ENCODE results near the gene VPS13D.
A peak's percentile ranks its signal among the peaks of the same experiment; 100 is the strongest.
"Not testable (repeated sequence)": the region's sequence is repeated elsewhere in the genome, so short reads cannot be mapped to it uniquely, and the experiment has no call there.

VPS13D gene

DNA sequence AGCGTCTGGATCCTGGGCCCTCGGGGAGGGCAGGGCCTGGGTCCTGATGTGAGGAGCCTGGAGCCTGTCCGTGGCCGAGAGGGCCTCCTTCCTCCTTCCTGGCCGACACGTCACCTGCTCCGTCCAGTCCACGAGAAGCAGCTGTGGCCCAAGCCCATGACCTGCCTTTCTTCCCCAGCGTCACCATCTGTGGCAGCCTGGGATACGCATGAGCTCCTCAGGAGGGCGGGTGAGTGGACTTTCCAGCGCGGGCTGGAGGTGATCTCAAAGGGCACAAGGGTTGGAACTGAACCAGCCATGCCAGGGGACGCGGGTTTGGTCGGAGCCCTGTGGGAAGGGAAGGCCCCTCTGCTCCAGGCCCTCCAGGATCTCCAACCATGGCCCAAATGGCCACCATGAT lies 297.7 kb downstream of the VPS13D start:
- DNase-seq = no peak

- DNase-seq = no peak
These were observed 298.4 kb downstream of the VPS13D start for GRCh38 chr1:12528021-12528852.

DNA sequence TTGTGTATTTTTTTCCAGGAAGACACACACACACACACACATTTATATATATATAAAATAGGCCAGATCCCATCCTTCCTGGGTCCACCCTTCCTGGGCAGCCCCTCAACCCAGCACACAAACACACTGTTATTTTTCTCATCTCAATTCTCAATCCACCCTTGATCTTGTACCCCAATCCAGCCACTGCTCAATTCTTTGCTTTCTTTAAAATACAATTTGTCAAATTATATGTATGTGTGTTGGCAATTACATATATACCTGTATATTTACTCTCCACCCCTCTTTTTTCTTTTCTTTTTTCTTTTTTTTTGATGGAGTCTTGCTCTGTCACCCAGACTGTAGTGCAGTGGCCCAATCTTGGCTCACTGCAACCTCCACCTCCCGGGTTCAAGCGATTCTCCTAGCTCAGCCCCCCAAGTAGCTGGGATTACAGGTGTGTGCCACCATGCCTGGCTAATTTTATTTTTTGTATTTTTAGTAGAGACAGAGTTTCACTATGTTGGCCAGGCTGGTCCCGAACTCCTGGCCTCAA lies 299.9 kb downstream of the VPS13D start:
- no peak for DNase-seq

DNA sequence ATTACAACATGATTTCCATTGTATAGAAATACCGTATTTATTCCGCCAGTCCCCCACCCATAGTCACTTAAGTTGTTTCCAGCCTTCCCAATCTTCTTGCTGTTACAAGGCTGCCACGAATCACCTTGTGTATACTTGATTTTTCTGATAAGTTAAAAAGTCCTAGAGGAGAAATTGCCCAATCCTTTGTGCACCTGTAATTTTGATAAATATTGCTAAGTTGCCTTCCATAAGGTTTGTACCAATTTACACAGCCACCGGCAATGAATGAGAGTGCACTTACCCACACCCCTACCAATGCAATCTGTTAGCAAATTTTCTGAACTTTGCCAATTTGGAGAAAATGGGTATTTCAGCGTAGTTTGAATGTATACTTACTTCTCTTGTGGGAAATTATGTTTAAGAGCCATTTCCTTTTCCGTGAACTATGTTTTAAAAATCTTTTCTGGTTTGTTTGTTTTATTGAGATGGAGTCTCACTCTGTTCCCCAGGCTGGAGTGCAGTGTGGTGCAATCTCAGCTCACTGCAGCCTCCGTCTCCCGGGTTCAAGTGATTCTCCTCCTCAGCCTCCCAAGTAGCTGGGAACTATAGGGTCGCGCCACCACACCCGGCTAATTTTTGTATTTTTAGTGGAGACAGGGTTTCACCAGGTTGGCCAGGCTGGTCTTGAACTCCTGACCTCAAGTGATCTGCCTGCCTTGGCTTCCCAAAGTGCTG lies 300.8 kb downstream of the VPS13D start:
- DNase-seq = no peak

DNA sequence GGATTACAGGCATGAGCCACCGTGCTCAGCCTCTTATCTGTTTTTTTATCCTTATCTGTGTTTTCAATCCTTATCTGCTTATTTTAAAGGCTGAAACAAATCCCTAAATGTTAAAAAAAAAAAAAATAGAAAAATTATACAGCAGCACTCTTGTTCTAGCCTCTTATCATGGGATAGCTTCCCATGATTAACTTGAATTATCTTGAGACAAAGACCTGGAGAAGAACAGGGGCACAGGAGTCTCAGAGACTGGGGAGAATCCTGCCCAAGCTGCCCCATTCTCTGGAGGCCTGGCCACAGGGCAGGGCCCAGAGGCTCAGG lies 301.3 kb downstream of the VPS13D start:
- no peak for DNase-seq

GRCh38 chr1:12532405-12533315 lies 302.8 kb downstream of the VPS13D start:
- no peak for DNase-seq

- no peak for DNase-seq
These were observed 306.3 kb downstream of the VPS13D start for GRCh38 chr1:12536023-12536639.

- DNase-seq = no peak
These were observed 307.5 kb downstream of the VPS13D start for GRCh38 chr1:12537294-12537693.

DNA sequence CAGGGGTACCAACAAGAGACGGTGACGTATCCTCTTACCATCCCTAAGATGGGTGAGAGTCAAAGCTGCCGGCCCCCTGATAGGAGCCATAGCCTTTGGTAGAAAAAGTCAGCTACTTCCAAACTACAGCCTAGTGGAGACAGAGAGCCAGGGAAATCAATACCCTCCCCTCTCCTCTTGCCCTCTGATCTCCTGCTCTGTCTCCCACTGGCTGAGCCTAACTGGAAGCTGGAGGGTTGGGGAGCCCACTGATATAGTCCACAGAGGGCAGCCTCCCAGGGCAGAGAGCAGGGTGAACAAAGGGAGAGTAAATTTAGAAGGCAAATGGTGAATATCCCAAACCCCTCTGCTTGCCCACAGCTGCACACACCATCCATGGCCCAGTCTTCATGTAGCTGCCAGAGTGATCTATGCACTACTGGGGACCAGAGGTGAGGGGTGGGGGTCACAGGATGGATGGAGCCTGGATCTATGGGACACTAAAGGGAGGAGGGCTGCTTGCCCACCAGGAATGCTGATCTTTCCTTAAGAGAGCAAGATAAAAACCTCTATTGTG lies 308.2 kb downstream of the VPS13D start:
- DNase-seq = no peak

DNA sequence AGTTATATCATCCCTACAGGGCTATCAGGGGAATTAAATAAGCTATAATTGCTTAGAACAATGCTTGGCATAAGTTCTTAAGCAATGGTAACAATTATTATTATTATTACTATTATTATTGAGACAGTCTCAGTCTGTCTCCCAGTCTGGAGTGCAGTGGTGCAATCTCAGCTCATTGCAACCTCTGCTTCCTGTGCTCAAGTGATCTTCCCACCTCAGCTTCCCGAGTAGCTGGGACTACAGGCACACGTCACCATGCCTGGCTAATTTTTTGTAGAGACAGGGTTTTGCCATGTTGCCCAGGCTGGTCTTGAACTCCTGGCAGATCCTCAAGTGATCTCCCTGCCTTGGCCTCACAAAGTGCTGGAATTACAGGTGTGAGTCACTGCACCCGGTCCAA lies 308.7 kb downstream of the VPS13D start:
- DNase-seq = not testable (repeated sequence)

- DNase-seq = no peak
These were observed 309.5 kb downstream of the VPS13D start for GRCh38 chr1:12539320-12539704.

- peak; percentile 91 for DNase-seq
These were observed 310.1 kb downstream of the VPS13D start for GRCh38 chr1:12539705-12540579.

DNA sequence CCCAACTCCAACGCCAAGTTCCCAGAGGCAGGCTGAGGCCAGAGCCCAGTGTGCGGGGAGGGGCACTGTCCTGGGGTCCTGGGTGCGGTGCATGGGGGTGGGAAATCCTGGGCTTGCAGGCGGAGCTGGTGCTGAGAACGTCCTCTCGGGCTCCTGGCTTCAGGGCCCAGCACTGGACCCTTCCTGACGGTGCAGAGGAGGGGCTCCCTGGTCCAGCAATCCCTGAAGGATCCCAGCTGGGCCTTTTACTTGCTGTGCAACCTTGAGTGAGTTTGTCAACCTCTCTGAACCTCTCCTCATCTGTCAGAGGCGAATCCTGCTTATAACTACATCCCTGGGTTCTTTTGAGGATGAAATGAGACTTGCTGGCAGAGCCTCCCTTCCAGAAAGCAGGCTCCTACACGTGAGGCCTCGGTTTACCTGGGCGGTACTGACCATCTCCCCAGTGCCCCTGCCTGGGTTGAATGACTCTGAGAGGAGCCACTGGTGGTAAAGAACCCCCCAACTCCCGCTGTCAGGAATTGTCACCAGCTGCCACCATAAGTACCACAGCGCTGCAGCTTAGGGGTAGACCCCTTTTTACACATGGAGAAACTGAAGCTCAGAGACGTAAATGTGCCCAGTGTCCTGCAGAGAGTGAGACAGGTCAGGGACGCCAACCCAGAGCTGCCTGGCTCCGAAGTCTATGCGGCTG lies 310.9 kb downstream of the VPS13D start:
- DNase-seq = no peak

DNA sequence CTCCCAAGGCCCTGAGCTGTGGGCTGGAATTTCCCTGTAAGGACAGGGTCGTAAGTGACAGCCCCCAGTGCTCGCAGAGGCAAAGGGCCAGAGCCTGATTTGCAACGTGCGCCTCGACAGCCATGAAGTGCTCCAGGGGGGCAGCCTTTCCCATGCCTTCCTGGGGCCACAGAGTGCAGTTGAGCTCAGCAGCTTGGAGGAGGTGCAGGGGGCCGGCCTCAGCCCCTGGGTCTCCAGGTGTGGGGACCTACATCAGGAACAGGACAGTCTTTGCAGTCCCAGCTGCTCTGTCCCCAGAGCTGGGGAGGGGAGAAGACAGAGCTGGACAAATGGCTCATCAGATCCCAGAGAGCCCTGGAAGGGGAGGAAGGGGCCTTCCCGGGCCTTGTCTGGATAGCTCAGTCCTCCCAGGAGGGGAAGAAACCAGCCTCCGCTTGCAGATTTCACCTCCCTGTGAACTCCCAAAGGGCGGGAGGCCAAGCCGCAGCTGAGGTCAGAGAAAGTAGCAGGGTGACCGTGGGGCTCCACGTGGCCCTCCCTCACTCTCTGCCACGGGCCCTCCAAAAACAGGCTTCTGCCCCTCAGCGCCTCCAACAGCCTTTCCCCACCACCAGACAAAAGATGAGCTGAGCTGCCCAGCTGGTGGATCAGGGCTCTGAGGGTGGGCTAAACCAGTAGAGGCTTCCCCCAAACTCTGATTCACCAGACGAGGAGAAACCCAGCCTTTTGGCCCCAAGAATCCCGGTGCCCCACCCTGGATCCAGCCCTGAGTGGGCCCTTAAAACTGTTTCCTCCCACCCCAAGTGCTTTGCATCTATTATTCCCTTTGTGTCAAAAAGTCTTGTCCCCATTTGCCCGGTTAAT lies 311.7 kb downstream of the VPS13D start:
- peak; percentile 71 for DNase-seq

- DNase-seq = peak; percentile 49
These were observed 312.3 kb downstream of the VPS13D start for GRCh38 chr1:12542138-12542465.

DNA sequence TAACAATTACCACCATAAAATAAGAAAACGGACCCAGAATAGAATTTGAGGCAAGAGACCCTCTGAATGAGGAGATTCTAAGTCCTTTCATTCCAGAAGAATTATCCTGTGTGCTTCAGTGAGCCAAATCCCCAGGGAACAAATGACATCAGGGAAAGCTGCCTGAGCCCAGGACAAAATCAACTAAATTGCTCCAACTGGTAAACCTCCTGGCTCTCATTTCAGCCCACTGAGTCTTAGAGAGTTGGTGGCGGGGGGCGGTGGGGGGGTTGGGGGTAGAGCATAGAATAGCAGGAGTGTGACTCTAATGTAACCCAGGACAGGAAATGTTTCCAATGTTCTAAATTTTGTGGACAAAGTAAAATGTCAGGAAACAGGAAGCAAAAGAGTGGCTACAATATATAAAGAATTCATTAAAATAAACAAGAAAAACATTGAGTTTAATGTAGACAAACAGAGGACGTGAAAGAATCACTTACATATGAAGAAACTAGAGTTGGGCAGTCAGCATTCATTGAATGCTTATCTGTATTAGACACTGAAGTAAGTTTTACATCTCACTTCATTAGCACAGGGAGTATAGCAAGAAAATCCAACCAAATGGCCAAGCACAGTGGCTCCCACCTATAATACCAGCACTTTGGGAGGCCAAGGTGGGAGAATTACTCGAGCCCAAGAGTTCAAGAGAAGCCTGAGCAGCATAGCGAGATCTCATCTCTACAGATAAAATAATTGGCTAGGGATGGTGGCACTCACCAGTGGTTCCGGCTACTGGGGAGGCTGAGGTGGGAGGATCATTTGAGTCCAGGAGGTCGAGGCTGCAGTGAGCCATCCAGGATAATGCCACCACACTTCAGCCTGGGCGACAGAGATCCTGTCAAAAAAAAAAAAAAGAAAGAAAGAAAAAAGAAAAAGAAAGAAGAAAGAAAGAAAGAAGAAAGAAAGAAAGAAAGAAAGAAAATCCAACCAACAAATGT lies 313.1 kb downstream of the VPS13D start:
- DNase-seq = no peak

DNA sequence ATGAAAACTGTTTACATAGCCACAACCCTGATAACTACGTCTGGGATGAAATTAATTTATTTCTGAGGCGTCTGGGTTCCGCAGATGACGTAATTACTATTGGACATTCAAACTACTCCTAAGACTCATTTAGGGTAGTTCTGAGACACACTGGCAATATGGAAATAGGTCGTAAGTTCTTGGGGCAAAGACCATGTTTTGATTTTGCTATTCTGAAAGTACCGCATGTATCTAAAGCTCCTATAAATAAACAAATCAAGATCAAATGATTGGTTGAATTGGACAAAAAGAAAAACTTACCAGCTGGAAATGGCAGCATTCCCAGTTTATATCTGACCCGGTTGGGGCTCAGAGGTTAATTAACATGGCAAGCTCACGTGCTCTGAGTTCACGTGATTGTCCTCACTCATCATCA lies 313.9 kb downstream of the VPS13D start:
- DNase-seq = no peak

DNA sequence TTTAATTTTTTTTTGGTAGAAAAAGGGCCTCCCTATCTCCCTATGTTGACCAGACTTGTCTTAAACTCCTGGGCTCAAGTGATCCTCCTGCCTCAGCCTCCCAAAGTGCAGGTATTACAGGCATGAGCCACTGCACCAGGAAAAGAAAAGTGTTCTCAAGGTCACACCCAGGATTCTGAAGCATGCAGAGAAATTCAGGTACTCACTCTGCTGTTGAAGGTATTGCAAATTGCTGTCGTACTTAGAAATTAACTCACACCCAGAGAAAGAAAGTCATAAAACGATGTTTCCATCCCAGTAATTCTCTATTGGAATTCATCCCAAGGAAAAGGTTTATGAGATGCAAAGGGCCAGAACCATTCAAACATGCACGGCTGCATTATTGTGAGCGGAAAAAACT lies 314.5 kb downstream of the VPS13D start:
- no peak for DNase-seq

- DNase-seq = no peak
These were observed 315.2 kb downstream of the VPS13D start for GRCh38 chr1:12544992-12545391.
